ENCODE data around the gene CFAP58. TPM values are rescaled to one million over a fixed set of nuclear protein-coding genes. Genes with fewer than 3 reads are reported as not detected.
"Not testable (repeated sequence)": the region's sequence is repeated elsewhere in the genome, so short reads cannot be mapped to it uniquely, and the experiment has no call there.

Gene CFAP58
- total RNA-seq, 1 experiment from 2014 or later: 0.20 TPM

DNA sequence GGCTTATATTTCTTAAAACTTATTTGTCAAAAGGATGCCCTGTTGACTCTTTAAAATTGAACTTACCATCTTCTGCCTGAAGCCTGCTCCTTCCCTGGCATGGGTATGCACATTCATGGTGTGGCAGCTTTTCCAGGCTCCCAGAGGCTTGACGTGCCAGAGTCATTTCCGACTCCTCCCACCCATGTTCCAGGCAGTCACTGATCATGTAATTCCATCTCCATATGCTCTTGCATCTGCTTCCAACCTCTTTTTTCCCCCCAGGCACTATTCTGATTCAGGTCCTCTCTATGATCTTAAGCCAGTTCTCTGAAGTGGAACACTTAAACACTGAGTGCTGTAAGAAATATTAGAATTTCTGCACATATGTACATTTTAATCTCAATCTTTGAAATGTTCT, 82.2 kb downstream of the CFAP58 start:
- no peaks in the 10 kb centered on the region for H3K36me3 ChIP-seq
- H3K27me3 ChIP-seq: no peaks in the 10 kb centered on the region
- H3K9me3 ChIP-seq: no peaks in the 10 kb centered on the region
- H3K4me3 ChIP-seq: no peak overlapping the region
- peak; percentile 16 for DNase-seq

- H3K36me3 ChIP-seq: no peaks in the 10 kb centered on the region
- H3K9me3 ChIP-seq: no peaks in the 10 kb centered on the region
- H3K27me3 ChIP-seq: no peaks in the 10 kb centered on the region
- DNase-seq: no peak
- no peak overlapping the region for H3K4me3 ChIP-seq
Measured at GRCh38 chr10:104437226-104437625, 83.6 kb downstream of the CFAP58 start.

DNA sequence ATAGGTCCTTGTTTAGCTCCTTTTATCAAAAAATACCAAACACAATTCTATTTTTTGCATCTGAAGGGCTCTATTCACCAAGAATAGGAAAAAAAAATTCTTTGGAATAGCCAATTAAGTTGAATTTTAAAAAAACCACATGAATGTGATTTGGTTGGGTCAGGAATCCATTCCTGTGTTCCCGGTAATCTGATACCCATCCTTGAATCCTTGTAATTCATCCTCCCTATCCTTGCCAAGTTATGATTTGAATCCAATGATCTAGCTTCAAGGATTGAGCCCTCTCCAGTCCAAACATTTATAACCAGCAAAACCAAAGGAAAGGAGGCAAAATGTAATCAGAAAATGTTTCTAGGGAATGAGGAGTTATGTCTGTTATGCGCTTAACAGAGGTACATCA, 86.6 kb downstream of the CFAP58 start:
- H3K9me3 ChIP-seq: no peaks in the 10 kb centered on the region
- H3K36me3 ChIP-seq: no peaks in the 10 kb centered on the region
- H3K4me3 ChIP-seq: no peak overlapping the region
- DNase-seq: no peak
- H3K27me3 ChIP-seq: no peaks in the 10 kb centered on the region

GRCh38 chr10:104441329-104442000, 87.8 kb downstream of the CFAP58 start:
- no peak overlapping the region for H3K4me3 ChIP-seq
- no peaks in the 10 kb centered on the region for H3K36me3 ChIP-seq
- H3K27me3 ChIP-seq: no peaks in the 10 kb centered on the region
- peak; percentile 68 for DNase-seq
- no peaks in the 10 kb centered on the region for H3K9me3 ChIP-seq

- Histone ChIP-seq H3K4me3 (no peak overlapping the region), H3K9me3 (no peaks in the 10 kb centered on the region), H3K36me3 (no peaks in the 10 kb centered on the region), H3K27me3 (no peaks in the 10 kb centered on the region)
- peak; percentile 14 for DNase-seq
Measured at GRCh38 chr10:104445359-104445758, 91.7 kb downstream of the CFAP58 start.

DNA sequence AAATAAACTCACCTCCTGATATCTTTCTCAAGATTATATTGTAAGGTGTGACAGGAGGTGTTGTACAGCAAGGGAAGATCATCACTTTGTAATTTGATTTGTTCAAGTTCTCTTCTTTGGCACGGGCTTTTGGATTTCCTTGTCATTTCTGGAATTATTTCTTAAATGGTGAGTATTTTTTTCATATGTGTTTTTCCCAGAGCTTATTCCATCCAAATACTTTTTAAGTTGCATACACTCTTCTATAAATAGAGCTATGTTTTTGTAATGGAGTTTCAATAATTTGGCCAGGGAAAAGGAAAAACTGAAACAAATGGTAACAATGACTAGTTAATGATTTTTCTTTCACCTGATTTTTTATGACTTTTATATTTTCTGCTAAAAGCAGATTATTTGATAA, 92.5 kb downstream of the CFAP58 start:
- Histone ChIP-seq H3K36me3 (no peaks in the 10 kb centered on the region), H3K4me3 (no peak overlapping the region), H3K27me3 (no peaks in the 10 kb centered on the region), H3K9me3 (no peaks in the 10 kb centered on the region)
- no peak for DNase-seq

DNA sequence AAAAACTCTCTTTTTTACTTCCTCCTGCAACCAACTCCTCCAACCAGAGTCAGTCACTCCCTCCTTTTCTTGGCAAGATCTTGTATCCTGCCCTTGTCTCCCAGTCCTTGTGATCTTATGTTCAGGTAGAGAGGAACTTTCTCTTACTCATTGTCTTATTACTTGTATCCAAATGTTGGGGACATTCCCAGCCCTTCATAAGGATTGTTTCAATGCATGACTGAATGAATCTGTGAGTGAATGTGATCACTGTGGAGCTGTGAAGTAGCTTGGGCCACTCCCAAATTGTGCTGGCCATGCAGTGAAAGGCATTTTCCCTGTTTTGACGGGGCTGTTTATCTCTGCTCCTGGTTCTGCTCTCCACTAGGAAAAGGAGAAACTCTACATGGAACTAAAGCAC, 93.7 kb downstream of the CFAP58 start:
- Histone ChIP-seq H3K4me3 (no peak overlapping the region), H3K27me3 (no peaks in the 10 kb centered on the region), H3K36me3 (no peaks in the 10 kb centered on the region), H3K9me3 (no peaks in the 10 kb centered on the region)
- DNase-seq: peak; percentile 55

DNA sequence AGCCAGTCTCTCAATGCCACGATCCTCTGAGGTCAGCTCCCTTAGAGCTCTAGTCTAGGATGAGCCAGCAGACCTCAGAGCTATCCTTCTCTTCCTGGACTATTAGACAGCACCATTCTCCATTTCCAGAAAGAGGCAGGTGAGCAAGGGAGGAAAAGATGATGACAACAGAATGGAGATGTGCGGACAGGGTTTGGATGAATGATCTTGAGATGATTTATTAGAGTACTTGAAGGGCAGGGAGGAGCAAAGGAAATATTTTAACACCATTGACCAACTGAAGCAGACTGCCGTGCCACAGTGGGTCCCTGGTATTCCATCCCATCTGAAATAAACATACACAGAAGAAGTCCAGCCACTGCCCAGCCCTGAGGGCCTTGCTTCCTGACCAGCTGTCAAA, 94.3 kb downstream of the CFAP58 start:
- no peaks in the 10 kb centered on the region for H3K9me3 ChIP-seq
- H3K4me3 ChIP-seq: no peak overlapping the region
- DNase-seq: no peak
- H3K36me3 ChIP-seq: no peaks in the 10 kb centered on the region
- no peaks in the 10 kb centered on the region for H3K27me3 ChIP-seq

DNA sequence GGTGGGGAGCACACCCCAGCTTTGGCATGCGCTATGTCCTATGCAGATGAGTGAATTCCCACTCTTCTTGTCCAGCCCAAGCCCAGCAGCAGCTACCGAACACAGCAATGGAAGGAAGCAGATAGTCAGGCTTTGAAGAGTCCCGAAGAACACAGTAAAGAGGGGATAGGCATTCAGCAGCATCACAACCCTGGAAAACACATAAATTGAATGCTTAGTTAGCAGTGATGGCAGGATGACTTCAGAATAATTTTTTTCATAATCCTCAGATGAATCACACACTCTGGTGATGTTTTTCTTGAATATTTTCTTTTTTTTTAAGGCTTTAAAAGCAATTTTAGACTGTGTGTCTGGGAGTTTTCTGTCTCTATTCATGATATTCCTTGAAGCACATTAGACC, 95.8 kb downstream of the CFAP58 start:
- Histone ChIP-seq H3K36me3 (no peaks in the 10 kb centered on the region), H3K27me3 (no peaks in the 10 kb centered on the region), H3K9me3 (no peaks in the 10 kb centered on the region), H3K4me3 (no peak overlapping the region)
- DNase-seq: no peak

DNA sequence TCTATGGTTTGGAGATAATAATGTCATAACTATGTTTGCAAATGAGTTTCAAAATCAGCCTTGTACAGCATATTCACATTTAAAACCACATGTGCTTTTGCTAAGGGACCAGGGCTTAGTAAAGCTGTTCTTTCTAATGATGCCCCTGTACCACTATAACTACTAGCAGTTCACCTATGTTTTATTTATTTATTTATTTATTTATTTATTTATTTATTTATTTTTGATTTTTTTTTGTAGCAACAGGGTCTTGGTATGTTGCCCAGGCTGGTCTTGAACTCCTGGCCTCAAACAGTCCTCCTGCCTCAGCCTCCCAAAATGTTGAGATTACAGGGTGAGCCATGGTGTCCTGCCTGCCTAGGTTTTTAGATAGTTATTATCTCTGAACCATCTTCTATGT, 96.9 kb downstream of the CFAP58 start:
- no peak for DNase-seq
- H3K9me3 ChIP-seq: no peaks in the 10 kb centered on the region
- H3K27me3 ChIP-seq: no peaks in the 10 kb centered on the region
- no peaks in the 10 kb centered on the region for H3K36me3 ChIP-seq
- no peak overlapping the region for H3K4me3 ChIP-seq

GRCh38 chr10:104450954-104451353, 97.3 kb downstream of the CFAP58 start:
- Histone ChIP-seq H3K4me3 (no peak overlapping the region), H3K9me3 (no peaks in the 10 kb centered on the region), H3K36me3 (no peaks in the 10 kb centered on the region), H3K27me3 (no peaks in the 10 kb centered on the region)
- DNase-seq: peak; percentile 46

GRCh38 chr10:104452977-104453376, 99.3 kb downstream of the CFAP58 start:
- no peak for DNase-seq

GRCh38 chr10:104456802-104457542, 103.3 kb downstream of the CFAP58 start:
- H3K27me3 ChIP-seq: no peaks in the 10 kb centered on the region
- no peak overlapping the region for H3K4me3 ChIP-seq
- no peak for DNase-seq
- no peaks in the 10 kb centered on the region for H3K36me3 ChIP-seq
- no peaks in the 10 kb centered on the region for H3K9me3 ChIP-seq

More at GRCh38 chr10:104452977-104453376, 99.3 kb downstream of the CFAP58 start:
- Histone ChIP-seq H3K4me3 (no peak overlapping the region), H3K36me3 (no peaks in the 10 kb centered on the region), H3K27me3 (no peaks in the 10 kb centered on the region), H3K9me3 (no peaks in the 10 kb centered on the region)

GRCh38 chr10:104457543-104457828, 103.9 kb downstream of the CFAP58 start:
- Histone ChIP-seq H3K9me3 (no peaks in the 10 kb centered on the region), H3K36me3 (no peaks in the 10 kb centered on the region), H3K27me3 (no peaks in the 10 kb centered on the region), H3K4me3 (no peak overlapping the region)
- DNase-seq: no peak

- not testable (repeated sequence) for H3K36me3 ChIP-seq, DNase-seq, H3K4me3 ChIP-seq, H3K9me3 ChIP-seq, H3K27me3 ChIP-seq
Measured at GRCh38 chr10:104465575-104465974, 111.9 kb downstream of the CFAP58 start.

DNA sequence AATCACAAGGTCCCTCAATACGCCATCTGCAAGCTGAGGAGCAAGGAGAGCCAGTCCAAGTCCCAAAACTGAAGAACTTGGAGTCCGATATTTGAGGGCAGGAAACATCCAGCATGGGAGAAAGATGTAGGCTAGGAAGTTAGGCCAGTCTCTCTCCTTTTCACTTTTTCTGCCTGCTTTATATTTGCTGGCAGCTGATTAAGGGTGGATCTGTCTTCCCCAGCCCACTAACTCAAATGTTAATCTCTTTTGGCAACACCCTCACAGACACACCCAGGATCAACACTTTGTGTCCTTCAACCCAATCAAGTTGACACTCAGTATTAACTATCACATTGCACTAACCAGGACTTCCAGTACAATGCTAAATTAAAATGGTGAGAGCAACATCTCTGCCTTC, 115.2 kb downstream of the CFAP58 start:
- H3K36me3 ChIP-seq, DNase-seq, H3K27me3 ChIP-seq, H3K9me3 ChIP-seq, H3K4me3 ChIP-seq: not testable (repeated sequence)

GRCh38 chr10:104472505-104472904, 118.9 kb downstream of the CFAP58 start:
- Histone ChIP-seq H3K9me3 (no peaks in the 10 kb centered on the region), H3K4me3 (no peak overlapping the region), H3K36me3 (no peaks in the 10 kb centered on the region), H3K27me3 (no peaks in the 10 kb centered on the region; the same call in 1 of the 2 replicates)
- peak; percentile 28 for DNase-seq
